GM21717 (cell line): ENCODE measurements around the gene GM2A.
"Not testable (repeated sequence)": the region's sequence is repeated elsewhere in the genome, so short reads cannot be mapped to it uniquely, and the experiment has no call there.

Experiments
- ATAC-seq: cut with Tn5 transposase; IDR thresholded peaks from one replicate; pipeline ENCODE4 v1.9.1; 2021; ENCODE audit warnings: mild to moderate bottlenecking, moderate library complexity; ENCODE audit not compliant: unreplicated experiment

GM2A gene

DNA sequence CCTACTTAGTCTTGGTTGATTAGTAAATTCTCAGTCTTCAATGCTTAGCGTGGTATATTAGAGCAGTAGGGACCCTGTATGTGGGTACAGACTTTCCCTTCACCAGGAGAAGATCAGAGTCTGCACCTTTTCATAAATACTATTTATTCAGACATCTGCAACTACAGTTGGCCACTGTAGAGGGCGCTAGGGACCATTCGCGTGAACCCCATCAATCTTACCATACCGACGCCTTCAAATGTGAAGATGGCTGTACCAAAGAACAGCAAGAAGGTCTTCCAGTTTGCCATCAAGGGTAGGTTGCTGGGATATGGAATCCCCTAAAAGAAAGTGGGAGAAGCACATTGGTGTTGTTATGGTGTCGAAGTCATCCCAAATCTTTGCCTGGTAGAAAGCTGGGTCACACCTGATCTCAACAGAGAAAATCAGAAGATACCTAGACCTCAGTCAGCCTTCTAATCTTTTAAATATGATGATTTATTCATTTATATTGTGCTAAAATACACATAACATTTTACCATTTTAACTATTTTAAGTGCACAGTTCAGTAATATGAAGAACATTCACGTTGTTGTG lies 31.5 kb downstream of the GM2A start:
- no peak for ATAC-seq

DNA sequence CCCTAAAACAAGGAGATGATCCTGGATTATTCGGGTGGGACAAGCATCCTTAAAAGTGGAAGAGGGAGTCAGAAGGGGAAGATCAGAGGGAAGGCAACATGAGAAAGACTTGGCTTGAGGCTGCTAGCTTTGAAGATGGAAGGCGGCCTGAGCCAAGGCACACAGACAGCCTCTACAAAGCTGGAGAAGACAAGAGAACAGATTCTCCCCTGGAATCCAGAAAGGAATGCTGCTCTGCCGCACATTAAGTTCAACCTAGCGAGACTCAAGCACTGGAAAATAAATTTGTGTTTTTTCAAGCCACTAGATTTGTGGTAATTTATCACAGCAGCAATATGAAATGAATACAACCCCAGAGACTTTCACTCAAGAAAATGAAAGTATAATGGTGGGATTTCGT lies 32.7 kb downstream of the GM2A start:
- no peak for ATAC-seq

DNA sequence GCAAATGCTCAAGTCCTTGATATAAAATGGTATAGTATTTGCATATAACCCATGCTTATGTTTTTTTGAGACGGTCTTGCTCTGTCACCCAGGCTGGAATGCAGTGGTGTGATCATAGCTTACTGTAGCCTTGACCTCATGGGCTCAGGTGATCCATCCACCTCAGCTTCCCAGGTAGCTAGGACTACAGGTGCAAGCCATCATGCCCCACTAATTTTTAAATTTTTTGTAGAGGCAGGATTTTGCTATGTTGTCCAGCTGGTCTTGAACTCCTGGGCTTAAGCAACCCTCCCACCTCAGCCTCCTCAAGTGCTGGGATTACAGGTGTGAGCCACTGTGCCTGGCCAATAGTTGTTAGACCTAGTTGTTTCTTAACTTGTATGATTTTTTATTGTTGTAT lies 33.3 kb downstream of the GM2A start:
- ATAC-seq, result no peak

DNA sequence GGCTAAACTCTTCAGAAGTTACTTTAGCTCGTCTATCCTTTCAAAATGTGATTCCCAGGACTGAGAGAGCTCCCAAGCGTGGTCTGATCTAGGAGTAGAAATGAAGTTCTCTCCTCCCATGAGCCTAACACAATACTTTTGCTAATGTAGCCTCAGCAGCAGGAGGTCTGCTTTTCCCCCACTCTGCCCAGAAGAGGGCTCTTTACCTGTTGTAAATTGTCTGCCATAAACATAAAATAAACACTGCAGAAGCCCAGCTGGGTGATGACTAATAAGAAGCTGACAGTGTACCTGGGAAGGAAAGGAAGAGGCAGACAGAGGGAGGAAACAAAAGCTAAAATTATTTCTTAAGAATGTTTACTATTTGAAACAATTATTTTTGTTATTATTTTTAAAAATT lies 35.2 kb downstream of the GM2A start:
- ATAC-seq, result no peak

DNA sequence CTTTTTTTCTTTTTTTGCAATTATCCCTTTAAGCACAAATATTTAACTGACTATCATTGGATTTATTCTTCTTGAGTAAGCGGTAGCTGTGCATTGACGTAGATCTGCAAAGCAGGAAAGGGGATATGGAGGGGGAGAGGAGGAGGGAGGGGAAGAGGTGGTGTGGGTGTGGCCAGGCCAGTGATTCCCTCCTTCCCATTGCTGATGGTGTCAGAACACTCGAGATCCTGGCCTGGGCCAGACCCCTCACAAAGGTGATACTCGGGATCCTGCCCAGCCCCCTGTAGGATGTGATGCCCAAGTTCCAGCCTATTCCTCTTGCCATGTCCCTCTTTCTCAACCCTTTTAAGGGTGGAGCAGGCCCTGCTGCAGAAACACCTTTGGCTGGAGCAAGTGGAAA lies 40.6 kb downstream of the GM2A start:
- no peak for ATAC-seq

DNA sequence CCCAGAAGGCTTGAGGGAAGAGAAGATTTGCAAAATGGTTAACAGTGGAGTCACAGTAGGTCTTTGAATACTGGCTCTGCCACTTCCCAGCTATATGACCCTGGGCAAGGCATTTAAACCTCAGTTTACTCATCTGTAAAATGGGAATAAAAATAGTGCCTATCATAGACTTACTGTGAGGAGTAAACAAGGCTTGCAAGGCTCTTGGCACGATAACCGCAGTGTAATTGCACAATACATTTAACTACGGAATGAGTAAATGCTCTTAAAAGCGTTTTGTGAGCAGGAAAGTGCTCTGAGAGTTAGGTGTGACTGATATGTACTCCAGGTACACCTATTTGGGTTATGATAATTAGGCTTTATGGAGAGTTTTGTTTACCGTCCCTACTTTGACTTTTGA lies 42.2 kb downstream of the GM2A start:
- no peak for ATAC-seq

DNA sequence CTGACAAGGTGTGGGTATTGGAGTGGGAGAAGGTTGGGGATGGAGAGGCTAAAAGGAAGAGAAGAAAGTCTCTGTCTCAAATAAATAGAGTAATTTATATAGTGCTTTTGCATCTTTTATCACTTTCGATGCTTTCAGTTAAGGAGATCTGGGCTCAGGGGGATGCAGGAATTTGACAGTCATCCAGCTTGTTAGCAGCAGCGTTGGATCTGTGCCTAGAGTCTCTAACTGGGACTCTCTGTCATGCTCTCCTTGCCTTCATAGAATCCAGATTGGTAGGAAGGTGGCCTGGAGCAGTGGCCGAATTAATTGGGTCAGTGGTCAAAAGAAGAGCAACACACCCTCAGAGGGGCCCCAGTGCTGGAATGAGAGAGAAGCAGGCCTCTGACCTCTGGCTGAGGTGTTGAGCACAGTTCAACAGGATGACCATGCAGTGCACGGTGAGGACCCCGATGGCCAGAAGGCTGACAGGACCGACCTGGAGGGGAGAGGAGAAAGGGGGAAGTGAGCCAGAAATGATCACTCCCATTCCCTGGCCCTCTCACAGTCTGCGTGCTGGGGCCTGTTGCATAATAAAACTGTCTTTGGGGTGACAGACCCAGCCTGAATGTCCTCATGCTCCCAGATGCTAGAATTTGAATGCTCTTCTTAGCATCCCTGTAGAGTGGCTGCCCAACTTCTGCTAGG lies 42.9 kb downstream of the GM2A start:
- ATAC-seq, result no peak

DNA sequence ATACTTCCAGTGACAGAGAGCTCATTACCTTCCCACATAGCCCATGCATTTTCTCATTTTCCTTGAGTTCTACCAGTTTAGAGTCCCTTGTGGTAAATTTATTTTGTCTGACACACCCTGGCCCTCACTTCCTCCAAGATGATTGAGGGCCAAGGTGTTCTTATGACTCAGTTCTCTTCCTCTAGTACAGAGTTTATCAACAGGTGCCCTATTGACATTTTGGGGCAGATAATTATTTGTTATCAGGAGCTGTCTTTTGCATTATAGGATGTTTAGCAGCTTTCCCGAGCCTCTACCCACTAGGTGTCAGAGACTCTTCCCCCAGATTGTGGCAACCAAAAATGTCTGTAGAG lies 43.5 kb downstream of the GM2A start:
- ATAC-seq, result no peak

DNA sequence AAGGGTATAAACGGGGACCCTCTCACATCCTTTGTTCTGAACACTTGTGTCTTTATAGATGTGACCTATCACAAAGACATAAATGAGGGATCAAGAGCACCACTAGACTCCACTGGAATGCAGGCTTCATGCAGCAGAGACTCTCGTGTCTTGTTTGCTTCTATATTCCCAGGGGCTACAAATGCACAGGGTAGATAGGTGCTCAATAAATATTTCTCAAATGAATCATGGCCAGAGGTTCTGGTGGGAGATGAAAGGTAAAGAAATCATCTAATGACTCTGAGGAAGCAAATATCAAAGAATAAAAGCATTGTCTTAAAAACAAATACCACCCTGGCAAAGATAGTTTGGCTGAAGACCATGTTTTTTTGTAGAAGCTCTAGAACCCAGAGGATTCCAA lies 44.0 kb downstream of the GM2A start:
- no peak for ATAC-seq

DNA sequence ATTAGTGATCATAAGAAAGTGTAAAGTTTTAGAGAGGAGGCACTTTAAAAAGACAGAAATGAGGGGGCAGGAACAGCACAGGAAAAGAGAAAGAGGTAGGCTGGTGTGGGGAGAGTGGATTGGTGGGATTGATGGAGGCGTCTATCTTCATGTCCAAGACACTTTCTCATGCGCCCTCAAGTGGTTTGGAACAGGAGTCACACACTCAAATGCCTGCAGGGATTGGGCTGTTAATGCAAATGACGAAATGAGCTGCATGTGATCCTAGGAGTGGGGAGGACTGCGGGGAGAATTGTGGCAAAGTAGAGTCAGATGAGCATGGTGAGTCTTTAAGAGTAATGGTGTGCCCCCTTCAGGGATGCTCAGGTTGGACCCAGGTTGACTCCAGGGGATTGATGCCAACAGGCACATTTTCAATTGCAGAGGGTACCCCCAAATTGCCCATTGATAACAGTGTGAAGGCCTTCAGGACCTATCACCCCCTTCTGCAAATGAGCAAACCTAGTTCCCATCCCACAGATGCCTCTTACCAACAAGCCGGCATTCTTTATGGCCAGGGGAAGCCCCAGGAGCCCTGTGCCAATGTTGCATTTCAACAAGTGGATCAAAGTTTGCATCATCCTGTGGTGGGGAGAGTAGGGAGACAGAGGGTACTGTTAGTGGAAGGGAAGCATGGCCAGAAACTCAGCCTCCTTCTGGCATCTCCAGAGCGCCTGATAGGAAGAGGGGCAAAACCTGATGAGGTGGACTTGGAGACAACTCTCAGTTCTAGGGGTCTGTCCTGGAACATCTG lies 45.3 kb downstream of the GM2A start:
- no peak for ATAC-seq

DNA sequence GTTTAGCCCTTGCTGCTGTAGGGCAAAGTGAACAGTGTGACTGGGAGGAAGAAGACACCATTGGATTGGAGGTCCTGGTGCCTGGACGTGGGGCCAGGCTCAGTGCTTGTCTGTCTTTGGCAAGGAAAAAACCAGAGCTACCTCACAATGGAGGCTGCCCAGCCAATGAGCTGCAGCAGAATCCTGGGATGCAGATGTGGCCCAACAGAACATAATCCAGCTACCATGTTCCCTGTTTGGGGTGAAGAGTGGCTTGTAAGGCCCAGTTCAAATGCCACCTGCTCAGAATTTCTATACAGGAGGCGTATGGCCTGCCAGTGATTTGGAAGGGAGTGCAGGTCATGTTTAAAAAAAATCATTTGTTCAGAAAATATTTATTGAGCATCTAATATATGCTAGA lies 50.7 kb downstream of the GM2A start, which contains the start of gene SLC36A3:
SLC36A3 (minus strand) TSS at position 101 of the 400 bp plus-strand sequence. CDS start 412 bp downstream, outside the sequence.
- no peak for ATAC-seq

DNA sequence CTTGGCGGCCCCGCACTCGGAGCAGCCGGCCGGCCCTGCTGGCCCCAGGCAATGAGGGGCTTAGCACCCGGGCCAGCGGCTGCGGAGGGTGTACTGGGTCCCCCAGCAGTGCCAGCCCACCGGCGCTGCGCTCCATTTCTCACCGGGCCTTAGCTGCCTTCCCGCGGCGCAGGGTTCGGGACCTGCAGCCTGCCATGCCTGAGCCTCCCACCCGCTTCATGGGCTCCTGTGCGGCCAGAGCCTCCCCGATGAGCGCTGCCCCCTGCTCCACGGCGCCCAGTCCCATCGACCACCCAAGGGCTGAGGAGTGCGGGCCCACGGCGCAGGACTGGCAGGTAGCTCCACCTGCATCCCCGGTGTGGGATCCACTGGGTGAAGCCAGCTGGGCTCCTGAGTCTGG lies 56.3 kb downstream of the GM2A start:
- not testable (repeated sequence) for ATAC-seq

DNA sequence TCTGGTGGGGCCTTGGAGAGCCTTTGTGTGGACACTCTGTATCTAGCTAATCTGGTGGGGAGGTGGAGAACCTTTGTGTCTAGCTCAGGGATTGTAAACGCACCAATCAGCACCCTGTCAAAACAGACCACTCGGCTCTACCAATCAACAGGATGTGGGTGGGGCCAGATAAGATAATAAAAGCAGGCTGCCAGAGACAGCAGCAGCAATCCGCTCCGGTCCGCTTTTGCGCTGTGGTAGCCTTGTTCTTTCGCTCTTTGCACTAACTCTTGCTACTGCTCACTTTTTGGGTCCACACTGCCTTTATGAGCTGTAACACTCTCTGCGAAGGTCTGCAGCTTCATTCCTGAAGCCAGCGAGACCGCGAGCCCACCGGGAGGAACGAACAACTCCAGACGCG lies 56.8 kb downstream of the GM2A start:
- not testable (repeated sequence) for ATAC-seq

DNA sequence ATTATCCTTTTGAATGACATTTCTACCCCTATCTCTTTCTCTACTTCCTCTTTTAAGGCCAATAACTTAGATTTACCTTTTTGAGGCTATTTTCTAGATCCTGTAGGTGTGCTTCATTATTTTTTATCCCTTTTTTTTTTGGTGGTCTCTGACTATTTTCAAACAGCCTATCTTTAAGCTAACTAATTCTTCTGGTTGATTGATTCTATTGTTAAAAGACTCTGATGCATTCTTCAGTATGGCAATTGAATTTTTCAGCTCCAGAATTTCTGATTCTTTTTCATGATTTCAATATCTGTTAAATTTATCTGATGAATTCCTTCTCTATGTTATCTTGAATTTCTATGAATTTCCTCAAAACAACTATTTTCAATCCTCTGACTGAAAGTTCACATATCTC lies 57.9 kb downstream of the GM2A start:
- ATAC-seq, result no peak

DNA sequence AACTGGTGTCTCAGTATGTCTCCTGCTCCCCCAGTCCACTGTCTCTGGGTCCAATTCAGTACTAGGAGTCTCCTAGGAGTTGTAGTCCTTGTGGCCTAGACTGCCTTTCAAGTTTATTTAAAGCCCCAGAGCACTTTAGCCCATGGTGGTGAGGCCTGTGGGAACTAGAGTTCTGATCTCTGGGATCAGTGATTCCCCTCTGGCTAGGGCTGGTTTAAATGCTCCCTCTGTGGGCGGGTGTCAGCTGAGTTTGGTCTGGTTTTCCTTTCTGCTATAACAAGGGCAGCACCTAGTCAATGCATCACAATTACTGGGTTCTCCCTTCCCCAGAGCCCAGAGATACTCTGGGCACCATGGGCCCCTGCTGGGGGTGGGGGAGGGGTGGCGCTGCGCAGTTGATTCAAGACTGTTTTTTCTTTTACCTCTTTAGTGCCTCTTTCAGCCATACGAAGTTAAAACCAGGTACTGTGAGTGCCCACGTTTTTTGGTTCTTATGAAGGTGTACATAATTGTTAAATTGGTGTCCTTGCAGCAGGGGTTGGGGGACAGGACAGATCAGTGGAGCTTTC lies 59.9 kb downstream of the GM2A start:
- ATAC-seq, result no peak

DNA sequence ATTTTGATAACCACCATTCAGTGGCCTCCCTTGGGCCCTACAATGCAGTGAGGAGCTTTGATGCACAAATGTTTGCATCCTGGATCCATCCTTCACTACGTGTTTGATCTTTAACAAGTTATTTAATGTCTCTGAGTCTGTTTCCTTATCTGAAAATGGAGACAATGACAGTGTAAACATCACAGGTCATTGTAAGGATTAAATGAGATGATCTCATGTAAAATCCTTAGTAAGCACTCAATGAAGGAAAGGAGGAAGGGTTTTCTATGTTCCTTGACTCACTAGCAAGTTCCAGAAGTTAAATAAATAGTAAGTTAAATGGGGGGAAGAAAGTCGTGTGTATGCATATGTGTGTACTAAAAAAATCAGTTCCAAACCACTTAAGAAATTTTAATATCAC lies 60.4 kb downstream of the GM2A start:
- ATAC-seq, result no peak

DNA sequence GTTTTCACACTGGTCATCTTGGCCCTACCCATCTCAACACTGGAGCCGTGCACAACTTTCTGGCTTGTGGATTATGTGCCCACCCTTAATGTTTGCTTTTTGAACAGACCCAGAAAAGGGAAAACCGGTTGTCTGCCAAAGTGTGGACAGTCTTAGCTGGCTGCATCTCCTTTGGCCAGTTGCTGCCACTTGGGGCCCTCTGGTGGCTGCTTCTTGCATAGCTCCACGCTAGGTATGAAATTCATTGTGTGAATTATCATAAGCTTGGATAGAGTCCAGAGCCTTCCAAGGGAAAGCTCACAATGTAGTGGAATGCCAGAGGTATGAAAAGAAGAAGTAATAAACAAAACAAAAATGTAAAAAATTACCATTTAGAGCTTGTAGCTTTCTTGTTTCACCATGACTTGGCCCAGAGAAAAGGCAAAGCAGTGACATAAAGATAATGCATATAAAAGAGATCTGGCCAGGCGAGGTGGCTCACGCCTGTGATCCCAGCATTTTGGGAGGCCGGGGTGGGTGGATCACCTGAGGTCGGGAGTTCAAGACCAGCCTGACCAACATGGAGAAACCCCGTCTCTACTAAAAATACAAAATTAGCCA lies 63.1 kb downstream of the GM2A start:
- peak; percentile 81 for ATAC-seq

DNA sequence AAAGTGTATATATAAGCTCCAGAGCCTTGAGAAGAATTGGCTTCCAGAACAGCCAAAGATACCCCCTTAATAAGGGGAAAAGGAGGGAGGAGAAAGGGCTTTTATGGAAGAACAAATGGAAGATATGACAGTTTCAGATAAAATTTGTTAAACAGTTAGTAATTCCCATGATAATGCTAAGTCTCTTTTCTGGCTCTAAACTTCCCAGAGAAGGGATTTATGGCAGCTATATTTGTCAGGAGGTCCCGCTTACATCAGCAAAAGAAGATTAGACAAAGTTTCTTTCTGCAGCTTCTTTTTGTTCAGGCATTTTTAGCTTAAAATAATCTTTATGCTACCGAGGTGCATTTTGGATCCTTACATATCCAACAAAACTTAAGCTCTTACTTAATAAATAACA lies 64.9 kb downstream of the GM2A start:
- ATAC-seq, result no peak

DNA sequence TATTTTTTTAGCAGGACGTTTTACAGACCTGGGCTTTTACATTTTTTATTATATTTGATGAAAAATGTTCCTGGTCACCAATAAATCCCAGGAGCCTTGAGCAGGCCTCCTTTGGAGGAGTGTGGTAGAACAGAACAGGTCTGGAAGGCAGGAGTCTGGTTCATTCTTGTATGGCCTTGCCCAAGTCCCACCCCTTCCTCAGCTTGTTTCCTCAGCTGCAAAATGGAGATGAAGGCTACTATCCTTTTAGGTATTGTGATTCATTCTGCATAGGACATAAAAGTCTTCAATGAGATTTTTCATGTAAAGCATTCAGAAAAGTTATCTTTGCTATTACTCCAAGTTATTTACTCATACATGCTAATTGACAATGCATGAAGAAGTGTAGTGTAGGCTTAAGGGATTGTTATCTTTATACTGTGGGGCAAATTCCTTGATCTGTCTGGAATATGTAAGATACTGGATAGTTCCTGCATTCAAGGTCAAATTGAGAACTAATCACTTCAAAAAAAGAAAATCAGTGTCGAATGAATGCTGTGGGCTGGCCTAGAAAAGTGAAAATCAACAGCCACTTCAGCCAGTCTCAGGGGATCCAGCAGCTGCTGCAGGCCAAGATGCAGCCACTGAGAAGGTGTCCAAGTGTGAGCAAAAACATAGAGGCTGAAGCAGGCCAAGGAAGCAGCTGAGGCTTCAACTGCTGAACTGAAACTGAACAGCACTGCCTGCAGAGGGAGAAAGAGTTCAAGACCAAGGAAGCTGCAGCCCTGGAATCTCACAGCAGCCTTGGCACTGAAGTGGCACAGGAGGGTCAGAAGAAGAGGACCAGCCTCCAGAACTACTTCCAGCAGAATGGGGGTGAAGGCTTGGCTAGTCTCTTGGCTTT lies 66.1 kb downstream of the GM2A start:
- peak; percentile 50 for ATAC-seq
